M059J (cell line): ENCODE results near the gene GBP4. TPM values are rescaled to one million over a fixed set of nuclear protein-coding genes. Genes with fewer than 3 reads are reported as not detected.
A peak's percentile ranks its signal among the peaks of the same experiment; 100 is the strongest.
"Not testable (repeated sequence)": the region's sequence is repeated elsewhere in the genome, so short reads cannot be mapped to it uniquely, and the experiment has no call there.

Experiments used
- DNase-seq: peaks from one replicate; pipeline ENCODE4 v3.0.0-alpha.2; 2012; ENCODE audit warnings: low read depth
- total RNA-seq: library from RNA; depleted of rRNA; stranded (reverse); fragments of >200 nt; shearing (Covaris generic); gene quantifications from 2 replicates; pipeline ENCODE4 v1.2.3, GENCODE V29; 2014; rRNA removed

Gene GBP4
- 13.5 and 22.2 TPM in 2 replicates for total RNA-seq

- peak; percentile 80 for DNase-seq
Observed at GRCh38 chr1:89198491-89199072, at the start of gene GBP4. GBP4 (minus strand) TSS chr1:89198942; CDS start chr1:89198834, 108 bp downstream.

GRCh38 chr1:89243046-89243445, 44.3 kb upstream of the GBP4 start:
- DNase-seq = no peak

- DNase-seq = no peak
Observed at GRCh38 chr1:89221341-89221740, 22.6 kb upstream of the GBP4 start.

GRCh38 chr1:89219851-89220250, 21.1 kb upstream of the GBP4 start:
- DNase-seq = not testable (repeated sequence)

GRCh38 chr1:89218941-89219340, 20.2 kb upstream of the GBP4 start:
- not testable (repeated sequence) for DNase-seq

- no peak for DNase-seq
Observed at GRCh38 chr1:89213347-89213746, 14.6 kb upstream of the GBP4 start.

GRCh38 chr1:89211035-89211634, 12.4 kb upstream of the GBP4 start:
- DNase-seq = no peak

- DNase-seq = no peak
Observed at GRCh38 chr1:89206373-89206772, 7.6 kb upstream of the GBP4 start.

GRCh38 chr1:89203166-89203565, 4.4 kb upstream of the GBP4 start:
- DNase-seq = peak; percentile 79

GRCh38 chr1:89201106-89201794, 2.5 kb upstream of the GBP4 start:
- no peak for DNase-seq

- no peak for DNase-seq
Observed at GRCh38 chr1:89200663-89201062, 1.9 kb upstream of the GBP4 start.

GRCh38 chr1:89199525-89200031, 836 bp upstream of the GBP4 start:
- no peak for DNase-seq

GRCh38 chr1:89198081-89198480, 661 bp downstream of the GBP4 start:
- DNase-seq = peak; percentile 9

- no peak for DNase-seq
Observed at GRCh38 chr1:89195476-89195875, 3.3 kb downstream of the GBP4 start.

GRCh38 chr1:89191314-89191713, 7.4 kb downstream of the GBP4 start:
- no peak for DNase-seq

- DNase-seq = no peak
Observed at GRCh38 chr1:89190017-89190416, 8.7 kb downstream of the GBP4 start.

- peak; percentile 71 for DNase-seq
Observed at GRCh38 chr1:89179343-89179742, 19.4 kb downstream of the GBP4 start.

GRCh38 chr1:89176971-89177370, 21.8 kb downstream of the GBP4 start:
- DNase-seq = peak; percentile 50

- no peak for DNase-seq
Observed at GRCh38 chr1:89175601-89176256, 23.0 kb downstream of the GBP4 start, which contains the start of gene GBP7. GBP7 (minus strand) TSS chr1:89176003; CDS start chr1:89171935, 4,068 bp downstream.

GRCh38 chr1:89174491-89174890, 24.3 kb downstream of the GBP4 start:
- DNase-seq = no peak

- no peak for DNase-seq
Observed at GRCh38 chr1:89172468-89173143, 26.1 kb downstream of the GBP4 start.

- DNase-seq = no peak
Observed at GRCh38 chr1:89171067-89171438, 27.7 kb downstream of the GBP4 start.
